GM10847 (cell line): ENCODE data around the gene GP2.

Experiments
- POLR2A ChIP-seq: IDR thresholded peaks from 2 replicates; pipeline ENCODE4 v1.6.1; 2011; ENCODE audit not compliant: insufficient read length; ENCODE audit errors: extremely low read depth

GP2 gene

GRCh38 chr16:20298452-20298851 lies 28.9 kb downstream of the GP2 start:
- TF ChIP-seq POLR2A = no peak

GRCh38 chr16:20291208-20292206 lies 35.8 kb downstream of the GP2 start:
- TF ChIP-seq POLR2A = no peak

GRCh38 chr16:20289571-20289970 lies 37.7 kb downstream of the GP2 start:
- no peak for TF ChIP-seq POLR2A

GRCh38 chr16:20285993-20286499 lies 41.3 kb downstream of the GP2 start:
- TF ChIP-seq POLR2A = no peak

- no peak for TF ChIP-seq POLR2A
Observed at GRCh38 chr16:20280259-20280658, 47.1 kb downstream of the GP2 start.

- TF ChIP-seq POLR2A = no peak
Observed at GRCh38 chr16:20271893-20272292, 55.4 kb downstream of the GP2 start.

- no peak for TF ChIP-seq POLR2A
Observed at GRCh38 chr16:20268409-20268808, 58.9 kb downstream of the GP2 start.

- TF ChIP-seq POLR2A = no peak
Observed at GRCh38 chr16:20265019-20265418, 62.3 kb downstream of the GP2 start.

GRCh38 chr16:20263138-20263855 lies 64.0 kb downstream of the GP2 start:
- TF ChIP-seq POLR2A = no peak

GRCh38 chr16:20262248-20262647 lies 65.1 kb downstream of the GP2 start:
- no peak for TF ChIP-seq POLR2A

- TF ChIP-seq POLR2A = no peak
Observed at GRCh38 chr16:20260215-20261009, 66.9 kb downstream of the GP2 start.
